SK-N-SH (cell line): ENCODE measurements around the gene ARIH2.

Source experiments
- CHD2 ChIP-seq: fragments of 150-350 bp; IDR thresholded peaks from 2 replicates; pipeline ENCODE4 v1.6.1; 2018; ENCODE audit warnings: low read length; ENCODE audit not compliant: partially characterized antibody
- CTCF ChIP-seq: fragments of 200-600 bp; sonication (generic); IDR thresholded peaks from 2 replicates; pipeline ENCODE4 v1.6.1; 2017; ENCODE audit warnings: antibody characterized with exemption, mild to moderate bottlenecking, moderate library complexity
- FOXM1 ChIP-seq: IDR thresholded peaks from 2 replicates; pipeline ENCODE4 v1.4.0; 2012; ENCODE audit warnings: low read depth, mild to moderate bottlenecking
- IRF3 ChIP-seq: fragments of 150-350 bp; IDR thresholded peaks from 2 replicates; pipeline ENCODE4 v1.6.1; 2016; ENCODE audit warnings: mild to moderate bottlenecking, low read depth, low read length
- NRF1 ChIP-seq: IDR thresholded peaks from 2 replicates; pipeline ENCODE4 v1.6.1; 2012; ENCODE audit warnings: low read depth, mild to moderate bottlenecking, low read length
- POLR2AphosphoS5 ChIP-seq: IDR thresholded peaks from 2 replicates; pipeline ENCODE4 v1.6.1; 2012; ENCODE audit warnings: low read depth, low read length
- RCOR1 ChIP-seq: fragments of 150-350 bp; IDR thresholded peaks from 2 replicates; pipeline ENCODE4 v1.6.1; 2017; ENCODE audit warnings: antibody characterized with exemption, low read length
- RFX5 ChIP-seq: IDR thresholded peaks from 2 replicates; pipeline ENCODE4 v1.6.1; 2012; ENCODE audit warnings: mild to moderate bottlenecking, improper control_type of control experiment, low read length
- RXRA ChIP-seq: IDR thresholded peaks from 2 replicates; pipeline ENCODE4 v1.4.0; 2012; ENCODE audit warnings: low read depth, mild to moderate bottlenecking, borderline replicate concordance
- TEAD4 ChIP-seq: IDR thresholded peaks from 2 replicates; pipeline ENCODE4 v1.4.0; 2012; ENCODE audit warnings: mild to moderate bottlenecking, borderline replicate concordance; ENCODE audit not compliant: insufficient read depth
- USF1 ChIP-seq: IDR thresholded peaks from 2 replicates; pipeline ENCODE4 v1.4.0; 2012; ENCODE audit warnings: low read depth, borderline replicate concordance
- YY1 ChIP-seq: IDR thresholded peaks from 2 replicates; pipeline ENCODE4 v1.4.0; 2012; ENCODE audit warnings: low read depth, mild to moderate bottlenecking
- ZBTB33 ChIP-seq: IDR thresholded peaks from 2 replicates; pipeline ENCODE4 v1.4.0; 2012; ENCODE audit warnings: low read depth, borderline replicate concordance

- TF ChIP-seq CTCF (no peak), POLR2AphosphoS5 (no peak), RCOR1 (no peak), YY1 (no peak), CHD2 (no peak), USF1 (no peak), ZBTB33 (no peak), FOXM1 (no peak), NRF1 (no peak), RFX5 (no peak), TEAD4 (no peak), IRF3 (no peak), RXRA (no peak)
Measured at GRCh38 chr3:48881652-48882114, 37.0 kb upstream of the ARIH2 start.
